HepG2 (cell line): Measurements from ENCODE around the gene CER1. TPM values are rescaled to one million over a fixed set of nuclear protein-coding genes. Genes with fewer than 3 reads are reported as not detected.
A peak's percentile ranks its signal among the peaks of the same experiment; 100 is the strongest.

Source experiments
- ATAC-seq: fragments of 200-7000 bp; cut with Tn5 transposase; 3 replicates; pipeline ENCODE4 v1.9.1; 2020; ENCODE audit warnings: mild to moderate bottlenecking, moderate library complexity
- BruUV-seq: library from RNA; stranded (reverse); fragments of 400-500 nt; replicated peaks from 2 replicates; lab custom pipeline; 2021; lab: Mats Ljungman, UMichigan
- CTCF ChIA-PET: fragments of 300-600 bp; formaldehyde crosslinking; extraction: SDS; loops from one replicate; lab custom pipeline; 2021; ENCODE audit warnings: low total read pairs, inconsistent platforms, low intra/inter-chr PET ratio; lab: Yijun Ruan, JAX
- POLR2A ChIA-PET: fragments of 350-600 bp; sonication (Branson Sonifier 250); formaldehyde crosslinking; loops from one replicate; lab custom pipeline; 2020; ENCODE audit warnings: antibody characterized with exemption, inconsistent platforms; lab: Yijun Ruan, JAX
- DNase-seq: peaks from one replicate; pipeline ENCODE4 v3.0.0-alpha.2; 2015; ENCODE audit warnings: low spot score
- FAIRE-seq: peaks from 3 replicates; lab custom pipeline; 2011; peaks lifted over from hg19 to GRCh38; lab: Jason Lieb, UNC
- H2AFZ ChIP-seq: one replicate; pipeline ENCODE4 v1.6.1; 2011; ENCODE audit warnings: low read length, inconsistent platforms
- H3K27ac ChIP-seq: fragments of 300-600 bp; 3 replicates; pipeline ENCODE4 v1.8.0; 2011; ENCODE audit warnings: mixed run types, mild to moderate bottlenecking, mixed read lengths, low read length, inconsistent platforms; ENCODE audit not compliant: insufficient read depth; ENCODE audit errors: extremely low read length
- H3K27me3 ChIP-seq, 2 experiments: fragments of 200-600 bp in 1 of 2; 2 replicates in 1 of 2; 3 replicates in 1 of 2; pipeline versions ENCODE4 v1.6.0 to v1.8.0; 2011; ENCODE audit warnings: low read length in 2 of 2, mild to moderate bottlenecking in 2 of 2, moderate library complexity in 2 of 2, inconsistent platforms in 1 of 2; ENCODE audit not compliant: insufficient read depth in 2 of 2, control insufficient read depth in 1 of 2
- H3K36me3 ChIP-seq, 2 experiments: fragments of 200-600 bp in 1 of 2; replicated peaks in 1 of 2; 2 replicates in 1 of 2; 3 replicates in 1 of 2; pipeline versions ENCODE4 v1.5.1 to v1.8.0; 2011; ENCODE audit warnings: low read length in 2 of 2, inconsistent platforms in 1 of 2; ENCODE audit not compliant: insufficient read depth in 2 of 2, control insufficient read depth in 1 of 2
- H3K4me1 ChIP-seq: 2 replicates; pipeline ENCODE4 v1.5.1; 2012; ENCODE audit warnings: low read length, inconsistent platforms; ENCODE audit not compliant: insufficient read depth
- H3K4me2 ChIP-seq: 2 replicates; pipeline ENCODE4 v1.6.0; 2011; ENCODE audit warnings: low read depth, low read length, inconsistent platforms
- H3K4me3 ChIP-seq, 3 experiments: fragments of 200-600 bp in 1 of 3; sonication (generic), shearing (Covaris generic) in 1 of 3; replicated peaks in 1 of 3; 2 replicates each; pipeline ENCODE4 v1.5.1; 2011 to 2016; ENCODE audit warnings: low read length in 3 of 3, inconsistent platforms in 2 of 3, low read depth in 2 of 3, mild to moderate bottlenecking in 2 of 3, control low read depth in 1 of 3, mixed read lengths in 1 of 3; ENCODE audit not compliant: insufficient read depth in 1 of 3
- H3K79me2 ChIP-seq: one replicate; pipeline ENCODE4 v1.6.1; 2011; ENCODE audit warnings: low read length, inconsistent platforms; ENCODE audit not compliant: insufficient read depth
- H3K9ac ChIP-seq: 2 replicates; pipeline ENCODE4 v1.6.0; 2011; ENCODE audit warnings: mild to moderate bottlenecking, low read depth, low read length, inconsistent platforms; ENCODE audit not compliant: insufficient read depth
- H3K9me3 ChIP-seq: 2 replicates; pipeline ENCODE4 v1.5.1; 2012; ENCODE audit warnings: mild to moderate bottlenecking, low read length
- H4K20me1 ChIP-seq: 2 replicates; pipeline ENCODE4 v1.6.0; 2011; ENCODE audit warnings: inconsistent platforms, mild to moderate bottlenecking, low read length, moderate library complexity; ENCODE audit not compliant: insufficient read depth
- CHD2 ChIP-seq: IDR thresholded peaks from 2 replicates; pipeline ENCODE4 v1.6.1; 2011; ENCODE audit warnings: low read depth, low read length, improper control_type of control experiment
- DR1 ChIP-seq: sonication (generic); formaldehyde crosslinking; IDR thresholded peaks from 2 replicates; pipeline ENCODE4 v1.8.0; 2021; ENCODE audit warnings: mild to moderate bottlenecking, missing genetic modification reagents, inconsistent platforms
- FOSL1 ChIP-seq: sonication (generic); formaldehyde crosslinking; IDR thresholded peaks from 2 replicates; pipeline ENCODE4 v1.9.0; 2021; ENCODE audit warnings: missing genetic modification reagents, borderline replicate concordance
- KDM4B ChIP-seq: sonication (generic); formaldehyde crosslinking; IDR thresholded peaks from 2 replicates; pipeline ENCODE4 v1.4.0; 2020; ENCODE audit warnings: missing genetic modification reagents
- KLF13 ChIP-seq: sonication (generic); formaldehyde crosslinking; IDR thresholded peaks from 2 replicates; pipeline ENCODE4 v1.4.0; 2020; ENCODE audit warnings: mild to moderate bottlenecking, missing genetic modification reagents
- MAFF ChIP-seq: IDR thresholded peaks from 2 replicates; pipeline ENCODE4 v1.6.1; 2011; ENCODE audit warnings: low read depth, low read length, improper control_type of control experiment
- MAFK ChIP-seq, 2 experiments: IDR thresholded peaks in 1 of 2; conservative IDR thresholded peaks in 1 of 2; 2 replicates each; pipeline ENCODE4 v1.6.1; 2011; ENCODE audit warnings: improper control_type of control experiment in 2 of 2, low read length in 2 of 2
- MTA1 ChIP-seq: sonication (generic); formaldehyde crosslinking; IDR thresholded peaks from 2 replicates; pipeline ENCODE4 v1.4.0; 2020; ENCODE audit warnings: missing genetic modification reagents, mild to moderate bottlenecking, borderline replicate concordance
- PTBP1 ChIP-seq: fragments of 200-400 bp; formaldehyde crosslinking; IDR thresholded peaks from 2 replicates; pipeline ENCODE4 v1.6.1; 2018; ENCODE audit warnings: low read length, low read depth; ENCODE audit not compliant: poor library complexity, severe bottlenecking
- ZNF225 ChIP-seq: sonication (generic); formaldehyde crosslinking; IDR thresholded peaks from 2 replicates; pipeline ENCODE4 v1.4.0; 2020; ENCODE audit warnings: mild to moderate bottlenecking, missing genetic modification reagents
- ZNF24 ChIP-seq: fragments of 450-650 bp; IDR thresholded peaks from 2 replicates; pipeline ENCODE4 v1.6.1; 2017; ENCODE audit warnings: antibody characterized with exemption, mild to moderate bottlenecking
- ZNF331 ChIP-seq: sonication (generic); formaldehyde crosslinking; IDR thresholded peaks from 2 replicates; pipeline ENCODE4 v1.4.0; 2020; ENCODE audit warnings: missing genetic modification reagents
- ZNF672 ChIP-seq: sonication (generic); formaldehyde crosslinking; IDR thresholded peaks from 2 replicates; pipeline ENCODE4 v1.8.1; 2022; ENCODE audit warnings: missing genetic modification reagents
- ZNF776 ChIP-seq: sonication (generic); formaldehyde crosslinking; IDR thresholded peaks from 2 replicates; pipeline ENCODE4 v1.4.0; 2020; ENCODE audit warnings: mild to moderate bottlenecking, missing genetic modification reagents
- ZNF777 ChIP-seq: sonication (generic); formaldehyde crosslinking; IDR thresholded peaks from 2 replicates; pipeline ENCODE4 v1.4.0; 2020; ENCODE audit warnings: missing genetic modification reagents
- WGBS: methylation state at CpG from one replicate; pipeline ENCODE4 v1.1.6; 2017; ENCODE audit warnings: low lambda C conversion rate; 5-methylcytosine and 5-hydroxymethylcytosine counted together
- in situ Hi-C: cut with HindIII; loops from 2 replicates; pipeline ENCODE4 v1.10.0; 2017; ENCODE audit warnings: low pct_unique_long_range_greater_than_20kb; ENCODE audit not compliant: extremely low pct_ligation_motif_present
- intact Hi-C: fragments of 100-400 bp; cut with micrococcal nuclease; formaldehyde crosslinking; loops from one replicate; pipeline ENCODE4 v1.10.0; 2022; ENCODE audit not compliant: unreplicated experiment
- polyA plus RNA-seq, 8 experiments: library from polyadenylated mRNA; depleted of rRNA in 3 of 8; stranded (reverse) in 7 of 8; unstranded in 1 of 8; fragments of >200 nt; fragmentation: Illumina TruSeq in 4 of 8; extraction: Trizol in 4 of 8; gene quantifications; 2 replicates each; pipeline versions ENCODE4 v1.2.1 to v1.2.3, GENCODE V29; 2011 to 2016; ENCODE audit warnings: low read depth in 4 of 8, missing spikeins in 1 of 8, mixed read lengths in 1 of 8; ENCODE audit not compliant: insufficient read depth in 1 of 8
- total RNA-seq, 5 experiments: library from RNA; depleted of rRNA; stranded (reverse); fragments of >200 nt; fragmentation: Illumina TruSeq; extraction: Trizol; gene quantifications; 2 replicates each; pipeline ENCODE4 v1.2.3, GENCODE V29; 2016; ENCODE audit warnings: low read depth in 1 of 5
- TF ChIP-seq, protein P1 (sequence below): sonication (generic); formaldehyde crosslinking; IDR thresholded peaks from 2 replicates; pipeline ENCODE4 v1.5.0; 2020; ENCODE audit warnings: mild to moderate bottlenecking, missing genetic modification reagents, borderline replicate concordance

CER1 gene
- total and polyA plus RNA-seq, 2 of the 13 experiments (the other 11 are each of a cell fraction or from before 2014, with no cell fraction given) = 0.18 TPM; not detected in 1

- TF ChIP-seq ZNF672 (CRISPR knock-in tag) (no peak), ZNF777 (CRISPR knock-in tag) (no peak), ZNF331 (CRISPR knock-in tag) (no peak)
These were observed 3.2 kb downstream of the CER1 start (continued) for GRCh38 chr9:14719231-14719923.

GRCh38 chr9:14715102-14715501, 7.4 kb downstream of the CER1 start:
- no TSS peak for BruUV-seq

DNA sequence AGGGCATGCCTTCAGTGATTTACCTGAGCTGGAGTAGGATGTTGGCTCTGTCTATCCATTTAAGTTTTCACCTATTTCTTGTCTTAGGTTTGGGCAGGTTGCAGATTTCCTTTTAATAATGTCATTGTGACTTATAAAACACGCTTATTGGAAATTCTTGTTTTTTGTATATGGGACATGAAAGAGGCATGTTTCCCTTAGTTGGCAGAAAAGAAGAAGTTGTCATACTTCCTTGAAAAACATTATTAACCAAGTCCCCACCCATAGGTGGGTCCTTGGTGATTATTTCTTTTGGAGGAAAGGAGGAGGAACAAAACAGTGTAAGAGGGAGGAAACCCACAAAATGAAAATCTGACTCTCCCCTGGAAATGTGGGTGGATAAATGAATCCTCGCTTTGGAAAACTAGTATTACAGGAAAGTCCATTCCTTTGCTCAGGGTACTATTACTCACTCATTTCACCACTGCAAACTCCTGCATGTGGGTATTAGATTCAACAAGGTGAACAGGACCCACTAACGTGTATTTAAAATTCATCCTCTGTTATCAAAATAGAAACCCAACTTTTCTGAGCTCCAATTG, 9.3 kb downstream of the CER1 start:
- intact Hi-C loops (no loop called here), in situ Hi-C loops (no loop called here)
- FAIRE-seq (no peak), DNase-seq (no peak), ATAC-seq (no peak)
- Histone ChIP-seq H3K36me3 (no peaks in the 10 kb centered on the region), H4K20me1 (no peaks in the 10 kb centered on the region), H3K9me3 (no peaks in the 10 kb centered on the region), H2AFZ (no peak overlapping the region), H3K27ac (no peak overlapping the region), H3K4me2 (no peak overlapping the region), H3K4me1 (no peaks in the 10 kb centered on the region), H3K27me3 (peaks cover 0 to 4% of the 10 kb centered on the region in 2 experiments; a peak in 1 of 5 replicates), H3K79me2 (no peaks in the 10 kb centered on the region), H3K9ac (no peak overlapping the region), H3K4me3 (no peak overlapping the region)
- no TSS peak for BruUV-seq
- 0% methylated on average over 3 of the region's 3 CpGs for WGBS
- POLR2A ChIA-PET = no interaction called here
- CTCF ChIA-PET = no interaction called here
- peak; percentile 53 for TF ChIP-seq MAFF
- no peak for TF ChIP-seq KDM4B
- TF ChIP-seq PTBP1 = no peak
- TF ChIP-seq, protein P1, sequence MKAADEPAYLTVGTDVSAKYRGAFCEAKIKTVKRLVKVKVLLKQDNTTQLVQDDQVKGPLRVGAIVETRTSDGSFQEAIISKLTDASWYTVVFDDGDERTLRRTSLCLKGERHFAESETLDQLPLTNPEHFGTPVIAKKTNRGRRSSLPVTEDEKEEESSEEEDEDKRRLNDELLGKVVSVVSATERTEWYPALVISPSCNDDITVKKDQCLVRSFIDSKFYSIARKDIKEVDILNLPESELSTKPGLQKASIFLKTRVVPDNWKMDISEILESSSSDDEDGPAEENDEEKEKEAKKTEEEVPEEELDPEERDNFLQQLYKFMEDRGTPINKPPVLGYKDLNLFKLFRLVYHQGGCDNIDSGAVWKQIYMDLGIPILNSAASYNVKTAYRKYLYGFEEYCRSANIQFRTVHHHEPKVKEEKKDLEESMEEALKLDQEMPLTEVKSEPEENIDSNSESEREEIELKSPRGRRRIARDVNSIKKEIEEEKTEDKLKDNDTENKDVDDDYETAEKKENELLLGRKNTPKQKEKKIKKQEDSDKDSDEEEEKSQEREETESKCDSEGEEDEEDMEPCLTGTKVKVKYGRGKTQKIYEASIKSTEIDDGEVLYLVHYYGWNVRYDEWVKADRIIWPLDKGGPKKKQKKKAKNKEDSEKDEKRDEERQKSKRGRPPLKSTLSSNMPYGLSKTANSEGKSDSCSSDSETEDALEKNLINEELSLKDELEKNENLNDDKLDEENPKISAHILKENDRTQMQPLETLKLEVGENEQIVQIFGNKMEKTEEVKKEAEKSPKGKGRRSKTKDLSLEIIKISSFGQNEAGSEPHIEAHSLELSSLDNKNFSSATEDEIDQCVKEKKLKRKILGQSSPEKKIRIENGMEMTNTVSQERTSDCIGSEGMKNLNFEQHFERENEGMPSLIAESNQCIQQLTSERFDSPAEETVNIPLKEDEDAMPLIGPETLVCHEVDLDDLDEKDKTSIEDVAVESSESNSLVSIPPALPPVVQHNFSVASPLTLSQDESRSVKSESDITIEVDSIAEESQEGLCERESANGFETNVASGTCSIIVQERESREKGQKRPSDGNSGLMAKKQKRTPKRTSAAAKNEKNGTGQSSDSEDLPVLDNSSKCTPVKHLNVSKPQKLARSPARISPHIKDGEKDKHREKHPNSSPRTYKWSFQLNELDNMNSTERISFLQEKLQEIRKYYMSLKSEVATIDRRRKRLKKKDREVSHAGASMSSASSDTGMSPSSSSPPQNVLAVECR (CRISPR knock-in tag) = no peak
- no peak for TF ChIP-seq KLF13 (CRISPR knock-in tag)
- peak; percentile 41 to 66; a peak in 3 of 4 replicates for TF ChIP-seq MAFK (conservative IDR thresholded peaks at IDR 0.05 in 1 of 2, IDR thresholded peaks at IDR 0.05 in 1 of 2; ENCODE audit: low read length in 2 of 2)

More at GRCh38 chr9:14715102-14715501, 7.4 kb downstream of the CER1 start:
- Histone ChIP-seq H3K79me2 (no peaks in the 10 kb centered on the region), H4K20me1 (no peaks in the 10 kb centered on the region), H3K4me1 (no peaks in the 10 kb centered on the region), H2AFZ (no peak overlapping the region), H3K27ac (no peak overlapping the region), H3K9ac (no peak overlapping the region), H3K27me3 (peaks cover 0 to 10% of the 10 kb centered on the region in 2 experiments; a peak in 2 of 5 replicates), H3K4me2 (no peak overlapping the region), H3K4me3 (no peak overlapping the region), H3K36me3 (no peaks in the 10 kb centered on the region), H3K9me3 (no peaks in the 10 kb centered on the region)
- TF ChIP-seq MTA1 (CRISPR knock-in tag) (no peak), ZNF776 (no peak), FOSL1 (CRISPR knock-in tag) (no peak), ZNF225 (CRISPR knock-in tag) (no peak), ZNF24 (no peak), DR1 (CRISPR knock-in tag) (no peak), CHD2 (no peak)
- intact Hi-C loops = no loop called here
- ChIA-PET CTCF (no interaction called here), POLR2A (no interaction called here)
- DNase-seq = no peak
- FAIRE-seq = no peak
- 47% methylated on average over 4 of the region's 4 CpGs for WGBS
- in situ Hi-C loops = no loop called here
- no peak for ATAC-seq
